ENCODE data around the gene SEMA3E. TPM values are rescaled to one million over a fixed set of nuclear protein-coding genes. Genes with fewer than 3 reads are reported as not detected.
"Not testable (repeated sequence)": the region's sequence is repeated elsewhere in the genome, so short reads cannot be mapped to it uniquely, and the experiment has no call there.

Gene SEMA3E
- 0.70 TPM for total RNA-seq
- long read RNA-seq, full-length matches to known transcripts: 1 of 2 reads
- long read RNA-seq, partial matches to known transcripts: 0 of 2 reads
- long read RNA-seq, other reads (novel, unspliced or antisense): 1 of 2 reads

GRCh38 chr7:83648464-83649241 lies at the start of gene SEMA3E:
TSS of gene SEMA3E (minus strand) at chr7:83649139.
- DNase-seq (ENCODE audit: low spot score): no peak

GRCh38 chr7:83697804-83698530 lies 49.0 kb upstream of the SEMA3E start:
- intact Hi-C loops (cut with DNase I): no loop called here
- DNase-seq (ENCODE audit: low spot score): no peak

More at GRCh38 chr7:83648464-83649241, at the start of gene SEMA3E:
- intact Hi-C loops (cut with DNase I): loop anchor here (5.0 kb wide), 1 partner anchor 236 kb away; no protein-coding TSS in a partner anchor

- intact Hi-C loops (cut with DNase I): no loop called here
- DNase-seq (ENCODE audit: low spot score): no peak
Measured at GRCh38 chr7:83696101-83696500, 47.2 kb upstream of the SEMA3E start.

GRCh38 chr7:83695128-83695960 lies 46.4 kb upstream of the SEMA3E start:
- DNase-seq (ENCODE audit: low spot score): no peak
- intact Hi-C loops (cut with DNase I): no loop called here

GRCh38 chr7:83693256-83693655 lies 44.3 kb upstream of the SEMA3E start:
- no peak for DNase-seq (ENCODE audit: low spot score)
- intact Hi-C loops (cut with DNase I): no loop called here

- no peak for DNase-seq (ENCODE audit: low spot score)
- intact Hi-C loops (cut with DNase I): no loop called here
Measured at GRCh38 chr7:83691095-83691494, 42.2 kb upstream of the SEMA3E start.

GRCh38 chr7:83689855-83690254 lies 40.9 kb upstream of the SEMA3E start:
- DNase-seq (ENCODE audit: low spot score): no peak
- intact Hi-C loops (cut with DNase I): no loop called here

GRCh38 chr7:83686416-83686815 lies 37.5 kb upstream of the SEMA3E start:
- intact Hi-C loops (cut with DNase I): no loop called here

GRCh38 chr7:83684928-83685327 lies 36.0 kb upstream of the SEMA3E start:
- intact Hi-C loops (cut with DNase I): no loop called here
- no peak for DNase-seq (ENCODE audit: low spot score)

More at GRCh38 chr7:83686416-83686815, 37.5 kb upstream of the SEMA3E start:
- DNase-seq (ENCODE audit: low spot score): no peak

GRCh38 chr7:83681200-83681778 lies 32.4 kb upstream of the SEMA3E start:
- no peak for DNase-seq (ENCODE audit: low spot score)
- intact Hi-C loops (cut with DNase I): no loop called here

GRCh38 chr7:83677180-83677866 lies 28.4 kb upstream of the SEMA3E start:
- DNase-seq (ENCODE audit: low spot score): no peak
- intact Hi-C loops (cut with DNase I): no loop called here

GRCh38 chr7:83673291-83673690 lies 24.4 kb upstream of the SEMA3E start:
- intact Hi-C loops (cut with DNase I); DNase-seq (ENCODE audit: low spot score): not testable (repeated sequence)

- intact Hi-C loops (cut with DNase I): no loop called here
- DNase-seq (ENCODE audit: low spot score): no peak
Measured at GRCh38 chr7:83672157-83672556, 23.2 kb upstream of the SEMA3E start.

- intact Hi-C loops (cut with DNase I): no loop called here
- DNase-seq (ENCODE audit: low spot score): no peak
Measured at GRCh38 chr7:83663131-83663530, 14.2 kb upstream of the SEMA3E start.

- intact Hi-C loops (cut with DNase I): no loop called here
- no peak for DNase-seq (ENCODE audit: low spot score)
Measured at GRCh38 chr7:83658126-83658525, 9.2 kb upstream of the SEMA3E start.

- intact Hi-C loops (cut with DNase I): no loop called here
Measured at GRCh38 chr7:83655951-83656556, 7.1 kb upstream of the SEMA3E start.

GRCh38 chr7:83652481-83652880 lies 3.5 kb upstream of the SEMA3E start:
- intact Hi-C loops (cut with DNase I): no loop called here
- DNase-seq (ENCODE audit: low spot score): no peak

More at GRCh38 chr7:83655951-83656556, 7.1 kb upstream of the SEMA3E start:
- no peak for DNase-seq (ENCODE audit: low spot score)

- intact Hi-C loops (cut with DNase I): loop anchor here (5.0 kb wide), 1 partner anchor 237 kb away; no protein-coding TSS in a partner anchor
- DNase-seq (ENCODE audit: low spot score): no peak
Measured at GRCh38 chr7:83649701-83650100, 762 bp upstream of the SEMA3E start.

Data from cardiac septum (tissue), 1 donor.